AG09319 (cell line): Measurements from ENCODE around the gene TMCC2.
A peak's percentile ranks its signal among the peaks of the same experiment; 100 is the strongest.

ENCODE experiments used
- DNase-seq: peaks from one replicate; pipeline ENCODE4 v3.0.0-alpha.2; 2010; ENCODE audit warnings: low read depth; ENCODE audit errors: extremely low read depth
- CTCF ChIP-seq: IDR thresholded peaks from 2 replicates; pipeline ENCODE4 v1.5.1; 2011; ENCODE audit warnings: low read depth, mild to moderate bottlenecking, inconsistent platforms, low read length, moderate library complexity

Gene TMCC2

DNA sequence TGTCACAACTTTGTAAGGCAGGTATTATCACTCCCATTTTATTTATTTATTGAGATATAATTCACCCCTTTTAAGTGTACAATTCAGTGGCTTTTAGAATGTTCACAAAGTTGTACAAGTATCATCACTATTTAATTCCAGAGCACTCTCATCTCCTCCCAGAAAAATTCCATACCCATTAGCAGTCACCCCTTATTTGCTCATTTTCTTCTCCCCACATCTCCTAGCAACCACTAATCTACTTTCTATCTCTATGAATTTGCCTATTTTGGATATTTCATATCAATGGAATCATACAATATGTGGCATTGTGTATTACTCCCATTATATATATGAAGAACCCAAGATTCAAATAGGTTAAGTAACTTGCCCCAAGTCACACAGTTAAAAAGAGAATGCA lies 23.2 kb upstream of the TMCC2 start:
- DNase-seq = no peak
- no peak for TF ChIP-seq CTCF

DNA sequence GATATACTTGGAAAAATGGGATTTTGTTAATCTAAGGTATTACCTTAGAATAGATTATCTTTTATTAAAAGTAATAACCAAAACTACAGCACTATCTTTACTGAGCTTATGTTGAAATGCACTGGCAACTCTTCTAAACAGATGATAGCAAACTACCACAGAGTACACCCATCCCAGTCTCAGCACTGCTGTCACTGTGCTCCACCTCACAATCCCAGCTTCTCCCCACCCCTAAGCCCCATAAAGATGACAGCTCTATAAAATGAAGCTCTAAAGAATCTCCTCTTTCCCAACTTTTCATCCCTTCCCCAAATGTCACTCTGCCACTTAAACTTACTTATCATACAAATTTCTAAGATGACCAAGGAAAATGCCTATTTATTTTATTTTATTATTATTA lies 22.7 kb upstream of the TMCC2 start:
- TF ChIP-seq CTCF = no peak
- no peak for DNase-seq

- no peak for DNase-seq
- no peak for TF ChIP-seq CTCF
These were observed 18.9 kb upstream of the TMCC2 start for GRCh38 chr1:205208811-205209210.

DNA sequence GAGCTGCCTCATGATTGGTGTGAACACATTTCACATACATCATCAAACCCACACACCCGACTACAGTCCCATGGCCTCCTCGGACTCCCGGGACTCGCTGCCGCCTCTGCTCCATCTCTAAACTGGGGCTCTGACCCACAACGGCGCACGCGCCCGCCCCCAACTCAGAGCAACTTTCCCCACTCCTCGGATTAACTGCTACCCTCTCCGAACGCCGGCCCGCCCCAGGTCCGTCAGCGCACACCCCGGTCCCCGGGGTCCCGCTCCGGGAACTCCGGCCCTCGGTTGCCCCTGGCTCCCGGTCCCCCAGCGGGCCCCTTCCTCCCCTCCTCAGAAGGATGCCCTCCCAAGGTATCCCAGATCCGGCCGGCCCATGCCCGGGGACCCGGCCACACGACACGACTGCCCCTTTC lies 17.0 kb upstream of the TMCC2 start:
- DNase-seq = no peak
- no peak for TF ChIP-seq CTCF

DNA sequence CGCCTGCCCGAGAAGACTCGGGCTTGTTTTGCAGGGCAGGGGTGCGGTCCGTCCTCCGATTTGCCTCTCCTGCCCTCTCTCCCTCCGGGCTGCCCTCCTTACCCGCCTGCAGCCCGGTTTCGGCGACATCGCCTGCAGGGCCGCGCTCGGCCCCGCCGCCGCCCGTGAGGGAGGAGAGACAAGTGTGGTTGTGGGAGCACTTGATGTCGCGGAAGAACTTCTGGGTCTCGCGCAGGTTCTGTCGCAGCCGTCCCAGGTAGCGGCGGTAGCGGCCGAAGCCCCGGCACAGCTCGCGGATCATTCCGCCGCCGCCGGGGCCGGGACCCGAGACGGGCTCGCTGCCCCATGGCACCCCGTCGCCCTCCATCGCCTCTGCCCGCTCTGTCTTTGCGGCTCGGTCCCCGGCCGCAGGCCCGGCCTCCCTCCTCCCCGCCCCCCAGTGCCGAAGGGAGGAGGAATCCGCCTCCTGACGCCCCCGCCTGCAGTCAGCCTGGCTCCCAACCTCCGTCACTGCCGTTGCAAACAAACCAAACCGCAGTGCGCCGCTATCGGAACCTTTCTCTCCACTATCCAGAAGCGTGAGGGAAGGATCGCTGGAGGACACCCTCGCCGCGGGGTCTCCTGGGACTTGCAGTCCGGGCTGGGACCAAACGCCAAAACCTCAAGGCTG lies 16.4 kb upstream of the TMCC2 start, which contains the start of gene DSTYK:
DSTYK (minus strand) TSS at position 534 of the 670 bp plus-strand sequence; CDS start at position 367, 167 bp downstream.
- DNase-seq = peak; percentile 92
- peak; percentile 3 for TF ChIP-seq CTCF

- no peak for TF ChIP-seq CTCF
- DNase-seq = no peak
These were observed 15.8 kb upstream of the TMCC2 start for GRCh38 chr1:205211839-205212536.

DNA sequence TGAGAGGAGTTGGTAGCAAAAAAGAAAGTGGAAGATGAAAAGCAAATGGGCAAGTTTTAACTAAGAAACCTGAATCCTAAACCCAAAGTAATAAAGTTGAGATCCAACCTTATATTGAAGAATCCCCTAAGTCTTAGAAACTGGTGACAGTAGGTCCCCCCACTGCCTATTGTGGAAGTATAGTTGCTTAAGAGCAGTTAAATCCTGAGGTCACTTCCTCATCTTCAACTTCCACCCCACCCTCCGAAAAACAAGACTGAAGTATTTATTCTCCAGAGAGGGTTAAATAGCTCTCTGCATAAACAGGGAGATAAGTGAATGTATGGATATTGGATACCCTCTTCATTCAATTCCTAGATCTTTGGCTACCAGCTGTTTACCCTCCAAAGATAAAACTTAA lies 13.0 kb upstream of the TMCC2 start:
- DNase-seq = no peak
- no peak for TF ChIP-seq CTCF
